ENCODE data around the gene PTPN14. TPM values are rescaled to one million over a fixed set of nuclear protein-coding genes. Genes with fewer than 3 reads are reported as not detected.

The PTPN14 gene
- total and polyA plus RNA-seq, 2 experiments from 2014 or later, result 18.7 to 70.2 TPM

GRCh38 chr1:214446772-214447556, 104.4 kb downstream of the PTPN14 start (continued):
- peak; percentile 14; the same call in 1 of the 2 replicates for TF ChIP-seq ZNF114 (CRISPR knock-in tag; IDR thresholded peaks at IDR 0.05)

GRCh38 chr1:214445831-214446614, 105.4 kb downstream of the PTPN14 start:
- H3K9me2 ChIP-seq (ENCODE audit: insufficient read depth), result no peaks in the 10 kb centered on the region
- TF ChIP-seq EZH2phosphoT487 (IDR thresholded peaks at IDR 0.05; ENCODE audit: unreplicated experiment) (no peak), ZNF462 (CRISPR knock-in tag; IDR thresholded peaks at IDR 0.05) (no peak), ETS1 (IDR thresholded peaks at IDR 0.05) (no peak)
- Mint-ChIP-seq H3K36me3 (ENCODE audit: low read depth) (peaks cover 4% of the 10 kb centered on the region; the same call in 2 of the 3 replicates), H3K27ac (peak overlapping the region; percentile 98), H3K4me3 (no peak overlapping the region), H3K4me1 (peaks cover 73% of the 10 kb centered on the region), H3K27me3 (ENCODE audit: insufficient read depth, low read depth, poor library complexity) (peaks cover 12% of the 10 kb centered on the region), H3K9me3 (no peaks in the 10 kb centered on the region)
- H3K36me3 ChIP-seq (ENCODE audit: insufficient read depth), result no peaks in the 10 kb centered on the region
- H3F3A ChIP-seq (replicated peaks; ENCODE audit: low read depth), result 0 out of 2 replicates have a peak, but pooled peaks cover 2% of the 10 kb centered on the region
- H3K4me2 ChIP-seq, result peak overlapping the region; percentile 16
- no peak for ATAC-seq
- no peaks in the 10 kb centered on the region for H4K20me1 ChIP-seq (replicated peaks; ENCODE audit: insufficient read depth)
- H2AFZ ChIP-seq, result no peak overlapping the region
- DNase-seq (ENCODE audit: low spot score), result no peak
- peaks cover 40% of the 10 kb centered on the region for H3K4me1 ChIP-seq (ENCODE audit: insufficient read depth)
- peak overlapping the region; percentile 97 for H3K27ac ChIP-seq (ENCODE audit: low read depth)
- peaks cover 33% of the 10 kb centered on the region for H3K79me2 ChIP-seq (replicated peaks; ENCODE audit: insufficient read depth)
- no peak overlapping the region for H3K4me3 ChIP-seq
- no peaks in the 10 kb centered on the region for H3K27me3 ChIP-seq (ENCODE audit: insufficient read depth)

Data from GM23338 (cell line).